ENCODE measurements around the gene MYL2.

DNA sequence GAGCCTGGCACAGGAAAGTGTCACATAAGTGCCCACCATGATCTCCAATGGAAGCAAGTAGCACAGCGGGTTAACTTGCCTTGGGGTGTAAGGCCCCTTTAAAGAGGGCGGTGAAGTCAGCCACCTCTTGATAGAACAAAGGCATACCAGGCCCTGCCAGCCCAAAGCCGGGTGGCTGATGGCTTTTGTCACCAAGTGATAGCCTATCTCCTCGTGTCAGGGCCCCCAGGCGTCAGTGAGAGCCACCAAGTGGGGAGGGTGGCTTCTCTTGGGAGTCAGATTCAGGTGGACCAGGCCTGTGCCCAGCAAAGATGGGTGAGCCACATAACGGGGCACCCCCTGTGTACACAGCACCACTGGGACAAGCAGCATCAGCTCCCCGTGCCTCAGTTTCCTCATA is 8.3 kb upstream of the MYL2 start:
- TF ChIP-seq POLR2A (IDR thresholded peaks at IDR 0.05) = no peak
- TF ChIP-seq CTCF (IDR thresholded peaks at IDR 0.05) = no peak
- no peak for TF ChIP-seq EP300 (IDR thresholded peaks at IDR 0.05)

Measured in suprapubic skin (tissue), 3 donors.